Esophagus muscularis mucosa (tissue), 4 donors: ENCODE measurements around the gene AKAP6.

Source experiments
- CTCF ChIP-seq, 3 experiments: fragments of 200-600 bp in 2 of 3; fragments of 450-650 bp in 1 of 3; sonication (generic) in 2 of 3; IDR thresholded peaks; one replicate each; pipeline ENCODE4 v1.5.1; 2017 to 2019; ENCODE audit warnings: antibody characterized with exemption in 3 of 3, mild to moderate bottlenecking in 2 of 3, moderate library complexity in 1 of 3
- EP300 ChIP-seq: sonication (generic); formaldehyde crosslinking; IDR thresholded peaks from one replicate; pipeline ENCODE4 v1.6.1; 2017; ENCODE audit warnings: antibody characterized with exemption
- POLR2A ChIP-seq: fragments of 450-650 bp; IDR thresholded peaks from one replicate; pipeline ENCODE4 v1.6.1; 2017; ENCODE audit warnings: antibody characterized with exemption, moderate library complexity, mild to moderate bottlenecking, low read depth
- POLR2AphosphoS5 ChIP-seq, 2 donors: sonication (generic); formaldehyde crosslinking; IDR thresholded peaks; one replicate each; pipeline ENCODE4 v1.6.1; 2017; ENCODE audit warnings: antibody characterized with exemption in 2 of 2

- no peak for TF ChIP-seq CTCF (IDR thresholded peaks at IDR 0.05)
- no peak for TF ChIP-seq EP300
- TF ChIP-seq POLR2A: no peak
- no peak for TF ChIP-seq POLR2AphosphoS5 (IDR thresholded peaks at IDR 0.05)
These were observed 301.6 kb downstream of the AKAP6 start for GRCh38 chr14:32630701-32631100.
